A549 (cell line): Measurements from ENCODE around the gene MAP1LC3B2. TPM values are rescaled to one million over a fixed set of nuclear protein-coding genes. Genes with fewer than 3 reads are reported as not detected.

Experiments used
- ATAC-seq, 2 experiments: fragments of 200-7000 bp in 1 of 2; fragments of >200 bp in 1 of 2; cut with Nextera tagmentation in 1 of 2; cut with Tn5 transposase in 1 of 2; 3 replicates each; pipeline versions ENCODE4 v1.8.0 to v1.9.1; 2018 to 2020; ENCODE audit warnings: mild to moderate bottlenecking in 1 of 2, moderate library complexity in 1 of 2
- CTCF ChIA-PET: fragments of 300-600 bp; sonication (Branson Sonifier 250); formaldehyde crosslinking; extraction: SDS; loops from one replicate; lab custom pipeline; 2021; ENCODE audit warnings: antibody characterized with exemption, inconsistent platforms; lab: Yijun Ruan, JAX
- POLR2A ChIA-PET: fragments of 350-600 bp; formaldehyde crosslinking; extraction: SDS; loops from one replicate; lab custom pipeline; 2021; ENCODE audit warnings: antibody characterized with exemption, inconsistent platforms; lab: Yijun Ruan, JAX
- DNase-seq, 2 experiments: peaks; one replicate each; pipeline versions ENCODE4 v3.0.0 to v3.0.0-alpha.2; 2011 to 2016; ENCODE audit warnings: low read depth in 1 of 2, low spot score in 1 of 2
- FAIRE-seq: peaks from 2 replicates; lab custom pipeline; 2011; peaks lifted over from hg19 to GRCh38; lab: Jason Lieb, UNC
- H3K27ac ChIP-seq, 2 experiments: fragments of >200 bp; sonication (Bioruptor Twin); formaldehyde crosslinking; 3 replicates each; pipeline ENCODE4 v1.5.1; 2016 to 2017
- H3K4me1 ChIP-seq: fragments of >200 bp; sonication (Bioruptor Twin); formaldehyde crosslinking; 3 replicates; pipeline ENCODE4 v1.6.1; 2016
- H3K4me2 ChIP-seq: fragments of >200 bp; sonication (Bioruptor Twin); formaldehyde crosslinking; 3 replicates; pipeline ENCODE4 v1.6.1; 2016
- H3K4me3 ChIP-seq: fragments of >200 bp; sonication (Bioruptor Twin); formaldehyde crosslinking; 3 replicates; pipeline ENCODE4 v1.5.1; 2016
- H3K9me3 ChIP-seq: fragments of >200 bp; sonication (Bioruptor Twin); formaldehyde crosslinking; 3 replicates; pipeline ENCODE4 v1.6.1; 2016
- CHD2 ChIP-seq: fragments of 150-350 bp; IDR thresholded peaks from 2 replicates; pipeline ENCODE4 v1.6.1; 2014; ENCODE audit warnings: low read length; ENCODE audit not compliant: partially characterized antibody
- EHF ChIP-seq: fragments of 250-450 bp; sonication (Bioruptor Pico); IDR thresholded peaks from 2 replicates; pipeline ENCODE4 v1.5.0; 2020; ENCODE audit warnings: mild to moderate bottlenecking
- EHMT2 ChIP-seq: fragments of 200-600 bp; sonication (generic); IDR thresholded peaks from 2 replicates; pipeline ENCODE4 v1.6.1; 2016; ENCODE audit warnings: antibody characterized with exemption, low read depth, mild to moderate bottlenecking, moderate library complexity
- EP300 ChIP-seq, 2 experiments: fragments of >200 bp; sonication (Bioruptor Twin); formaldehyde crosslinking; IDR thresholded peaks; 2 replicates in 1 of 2; 3 replicates in 1 of 2; pipeline ENCODE4 v1.6.1; 2016 to 2017
- ESRRA ChIP-seq: fragments of 150-350 bp; IDR thresholded peaks from 2 replicates; pipeline ENCODE4 v1.6.1; 2014; ENCODE audit warnings: mild to moderate bottlenecking, low read length, borderline replicate concordance
- FOXS1 ChIP-seq: fragments of 250-450 bp; sonication (Bioruptor Pico); IDR thresholded peaks from 2 replicates; pipeline ENCODE4 v1.5.0; 2020; ENCODE audit warnings: mild to moderate bottlenecking, moderate library complexity
- JUNB ChIP-seq: fragments of >200 bp; sonication (Bioruptor Twin); formaldehyde crosslinking; IDR thresholded peaks from 2 replicates; pipeline ENCODE4 v1.6.1; 2016
- KDM1A ChIP-seq: fragments of 200-600 bp; sonication (generic); IDR thresholded peaks from 2 replicates; pipeline ENCODE4 v1.6.1; 2016; ENCODE audit warnings: low read depth, mild to moderate bottlenecking
- NFE2L2 ChIP-seq: fragments of 150-350 bp; conservative IDR thresholded peaks from 2 replicates; pipeline ENCODE4 v1.6.1; 2014; ENCODE audit warnings: low read length
- POLR2AphosphoS2 ChIP-seq: conservative IDR thresholded peaks from 2 replicates; pipeline ENCODE4 v1.6.1; 2012; ENCODE audit warnings: low read length, improper control_type of control experiment, inconsistent platforms
- RARB ChIP-seq: fragments of 250-450 bp; sonication (Bioruptor Pico); IDR thresholded peaks from 2 replicates; pipeline ENCODE4 v1.8.0; 2021; ENCODE audit warnings: mild to moderate bottlenecking, moderate library complexity
- SMC3 ChIP-seq: fragments of >200 bp; sonication (Bioruptor Twin); formaldehyde crosslinking; IDR thresholded peaks from 3 replicates; pipeline ENCODE4 v1.6.1; 2018; ENCODE audit warnings: inconsistent platforms
- ZNF302 ChIP-seq: fragments of 250-450 bp; sonication (Bioruptor Pico); IDR thresholded peaks from 2 replicates; pipeline ENCODE4 v1.9.0; 2021; ENCODE audit warnings: inconsistent platforms, mild to moderate bottlenecking, moderate library complexity
- WGBS: methylation state at CpG from one replicate; pipeline ENCODE4 v1.1.6; 2017; ENCODE audit errors: missing lambda C conversion rate; 5-methylcytosine and 5-hydroxymethylcytosine counted together
- polyA plus RNA-seq, 4 experiments: library from polyadenylated mRNA; depleted of rRNA in 3 of 4; stranded (reverse); fragments of >200 nt; fragmentation: RNase III in 1 of 4; extraction: RNeasy Plus Mini Kit Qiagen cat#74134 plus additional on column Dnase treatment in 1 of 4; gene quantifications; 2 replicates in 3 of 4; 3 replicates in 1 of 4; pipeline ENCODE4 v1.2.3, GENCODE V29; 2011 to 2017
- TF ChIP-seq, protein P1 (sequence below): fragments of >200 bp; sonication (Bioruptor Twin); formaldehyde crosslinking; IDR thresholded peaks from 3 replicates; pipeline ENCODE4 v1.6.1; 2016
- TF ChIP-seq, protein P2 (sequence below): fragments of 250-450 bp; sonication (Bioruptor Pico); IDR thresholded peaks from 2 replicates; pipeline ENCODE4 v1.5.0; 2020; ENCODE audit warnings: low read depth, mild to moderate bottlenecking, moderate library complexity
- TF ChIP-seq, protein P3 (sequence below): IDR thresholded peaks from 2 replicates; pipeline ENCODE4 v1.6.1; 2012
- TF ChIP-seq, protein P4 (sequence below): fragments of 150-350 bp; IDR thresholded peaks from 2 replicates; pipeline ENCODE4 v1.6.1; 2014; ENCODE audit warnings: low read depth, mild to moderate bottlenecking, low read length

The MAP1LC3B2 gene
- polyA plus RNA-seq, 2 of the 4 experiments (the other 2 are of a cell fraction), result 2.1 to 2.8 TPM

DNA sequence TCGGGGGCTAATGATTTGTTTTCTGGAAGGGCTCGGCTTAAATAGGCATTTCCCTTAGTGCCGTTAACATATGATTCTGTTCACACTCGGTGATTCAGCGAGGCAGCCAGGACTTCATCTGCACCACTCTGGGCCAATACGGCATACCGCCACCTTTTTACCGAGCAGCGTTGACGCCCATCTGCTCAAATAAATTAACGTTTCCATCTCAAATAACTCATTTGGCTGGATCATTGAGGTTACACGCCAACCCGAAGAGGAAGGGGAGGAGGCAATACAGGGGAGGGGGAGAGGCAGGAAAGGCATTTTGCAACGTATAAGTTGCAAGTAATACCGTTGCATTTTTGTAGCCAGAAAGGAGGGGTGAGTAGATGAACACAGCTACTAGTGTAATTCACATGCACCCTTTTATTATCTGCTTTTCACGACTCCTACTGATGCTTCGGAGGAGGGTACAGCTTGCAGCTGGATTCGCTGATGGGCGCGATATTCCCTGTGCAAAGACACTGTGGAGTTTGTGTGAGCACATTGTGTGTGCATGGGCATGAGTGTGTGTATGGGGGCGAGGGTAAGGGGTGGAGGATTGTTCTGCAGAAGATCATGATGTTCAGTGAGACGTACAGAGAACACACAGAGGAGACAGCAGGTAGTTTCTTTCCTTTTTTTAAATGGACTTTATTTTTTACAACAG lies 45.9 kb downstream of the MAP1LC3B2 start:
- FAIRE-seq, result no peak
- Histone ChIP-seq H3K4me2 (no peak overlapping the region), H3K27ac (no peak overlapping the region), H3K4me3 (no peak overlapping the region), H3K4me1 (peaks cover 23% of the 10 kb centered on the region)
- no peak for ATAC-seq
- POLR2A ChIA-PET, result no interaction called here
- CTCF ChIA-PET, result no interaction called here
- 86% methylated on average over 22 of the region's 22 CpGs for WGBS
- no peak for DNase-seq
- TF ChIP-seq, protein P1, sequence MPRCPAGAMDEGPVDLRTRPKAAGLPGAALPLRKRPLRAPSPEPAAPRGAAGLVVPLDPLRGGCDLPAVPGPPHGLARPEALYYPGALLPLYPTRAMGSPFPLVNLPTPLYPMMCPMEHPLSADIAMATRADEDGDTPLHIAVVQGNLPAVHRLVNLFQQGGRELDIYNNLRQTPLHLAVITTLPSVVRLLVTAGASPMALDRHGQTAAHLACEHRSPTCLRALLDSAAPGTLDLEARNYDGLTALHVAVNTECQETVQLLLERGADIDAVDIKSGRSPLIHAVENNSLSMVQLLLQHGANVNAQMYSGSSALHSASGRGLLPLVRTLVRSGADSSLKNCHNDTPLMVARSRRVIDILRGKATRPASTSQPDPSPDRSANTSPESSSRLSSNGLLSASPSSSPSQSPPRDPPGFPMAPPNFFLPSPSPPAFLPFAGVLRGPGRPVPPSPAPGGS, result no peak
- TF ChIP-seq KDM1A, result no peak
- no peak for TF ChIP-seq POLR2AphosphoS2
- no peak for TF ChIP-seq SMC3
- no peak for TF ChIP-seq RARB (CRISPR knock-in tag)
- TF ChIP-seq, protein P2, sequence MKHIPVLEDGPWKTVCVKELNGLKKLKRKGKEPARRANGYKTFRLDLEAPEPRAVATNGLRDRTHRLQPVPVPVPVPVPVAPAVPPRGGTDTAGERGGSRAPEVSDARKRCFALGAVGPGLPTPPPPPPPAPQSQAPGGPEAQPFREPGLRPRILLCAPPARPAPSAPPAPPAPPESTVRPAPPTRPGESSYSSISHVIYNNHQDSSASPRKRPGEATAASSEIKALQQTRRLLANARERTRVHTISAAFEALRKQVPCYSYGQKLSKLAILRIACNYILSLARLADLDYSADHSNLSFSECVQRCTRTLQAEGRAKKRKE, result no peak
- TF ChIP-seq EHF, result no peak
- TF ChIP-seq, all 56 proteins: peak for 0
- H3K9me3 ChIP-seq, result no peaks in the 10 kb centered on the region

DNA sequence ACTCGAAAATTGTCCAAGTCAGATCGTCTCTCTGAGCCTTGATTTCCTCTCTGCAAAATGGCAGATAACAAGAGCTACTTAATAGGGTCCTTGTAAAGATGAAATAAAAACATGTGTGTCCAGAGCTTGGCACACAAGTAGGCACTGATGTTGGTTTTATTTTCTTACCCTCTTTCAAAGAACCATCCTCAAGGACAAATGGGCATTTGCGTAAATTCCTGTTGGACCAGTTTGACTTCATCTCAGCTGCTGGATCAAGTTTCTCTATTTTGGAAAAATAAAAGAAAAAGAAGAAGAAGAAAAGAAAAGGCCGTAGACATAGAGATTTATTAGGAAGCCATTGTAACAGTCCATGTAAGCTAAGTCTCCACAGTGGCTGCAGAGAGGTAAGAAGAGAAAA lies 47.2 kb downstream of the MAP1LC3B2 start:
- WGBS, result 69% methylated on average over 4 of the region's 4 CpGs
- no peak for TF ChIP-seq CHD2
- TF ChIP-seq ZNF302 (CRISPR knock-in tag), result no peak
- no peak for TF ChIP-seq NFE2L2
- TF ChIP-seq ESRRA, result no peak
- TF ChIP-seq FOXS1 (CRISPR knock-in tag), result no peak
- TF ChIP-seq, protein P3, sequence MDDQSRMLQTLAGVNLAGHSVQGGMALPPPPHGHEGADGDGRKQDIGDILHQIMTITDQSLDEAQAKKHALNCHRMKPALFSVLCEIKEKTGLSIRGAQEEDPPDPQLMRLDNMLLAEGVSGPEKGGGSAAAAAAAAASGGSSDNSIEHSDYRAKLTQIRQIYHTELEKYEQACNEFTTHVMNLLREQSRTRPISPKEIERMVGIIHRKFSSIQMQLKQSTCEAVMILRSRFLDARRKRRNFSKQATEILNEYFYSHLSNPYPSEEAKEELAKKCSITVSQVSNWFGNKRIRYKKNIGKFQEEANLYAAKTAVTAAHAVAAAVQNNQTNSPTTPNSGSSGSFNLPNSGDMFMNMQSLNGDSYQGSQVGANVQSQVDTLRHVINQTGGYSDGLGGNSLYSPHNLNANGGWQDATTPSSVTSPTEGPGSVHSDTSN, result no peak
- TF ChIP-seq EHMT2, result no peak
- TF ChIP-seq, protein P4, sequence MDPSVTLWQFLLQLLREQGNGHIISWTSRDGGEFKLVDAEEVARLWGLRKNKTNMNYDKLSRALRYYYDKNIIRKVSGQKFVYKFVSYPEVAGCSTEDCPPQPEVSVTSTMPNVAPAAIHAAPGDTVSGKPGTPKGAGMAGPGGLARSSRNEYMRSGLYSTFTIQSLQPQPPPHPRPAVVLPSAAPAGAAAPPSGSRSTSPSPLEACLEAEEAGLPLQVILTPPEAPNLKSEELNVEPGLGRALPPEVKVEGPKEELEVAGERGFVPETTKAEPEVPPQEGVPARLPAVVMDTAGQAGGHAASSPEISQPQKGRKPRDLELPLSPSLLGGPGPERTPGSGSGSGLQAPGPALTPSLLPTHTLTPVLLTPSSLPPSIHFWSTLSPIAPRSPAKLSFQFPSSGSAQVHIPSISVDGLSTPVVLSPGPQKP, result no peak
- ChIA-PET CTCF (interaction anchor here (0.5 to 0.7 kb wide), 3 partner anchors 47 to 260 kb away, joined by 3 to 4 read pairs (median 3); no protein-coding TSS in a partner anchor), POLR2A (no interaction called here)
- H3K4me1 ChIP-seq, result peaks cover 25% of the 10 kb centered on the region
- FAIRE-seq, result no peak
- no peaks in the 10 kb centered on the region for H3K9me3 ChIP-seq
- ATAC-seq, result no peak
- no peak for DNase-seq
- H3K4me3 ChIP-seq, result no peak overlapping the region
- H3K27ac ChIP-seq, result no peak overlapping the region
- H3K4me2 ChIP-seq, result no peak overlapping the region

DNA sequence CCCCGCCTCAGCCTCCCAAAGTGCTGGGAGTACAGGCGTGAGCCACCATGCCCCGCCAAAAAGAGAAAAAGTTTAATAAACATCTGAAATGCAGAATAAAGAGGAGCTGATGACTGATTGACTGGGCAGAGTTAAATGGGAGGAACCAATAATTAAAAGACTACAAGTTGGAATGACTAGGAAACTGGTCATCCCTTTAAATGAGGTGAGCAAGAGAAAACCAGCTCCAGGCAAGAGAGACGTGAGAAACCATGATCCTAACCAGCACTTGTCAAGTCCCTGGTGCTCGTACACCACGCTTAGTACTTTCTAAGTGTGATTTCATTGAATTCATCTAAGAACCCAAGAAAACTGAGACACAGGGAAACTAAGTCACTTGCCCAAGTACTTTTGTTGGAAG lies 47.9 kb downstream of the MAP1LC3B2 start:
- 94% methylated on average over 6 of the region's 6 CpGs for WGBS
- DNase-seq (no peak), ATAC-seq (no peak), FAIRE-seq (no peak)
- no peak overlapping the region for H3K4me2 ChIP-seq
- peaks cover 19% of the 10 kb centered on the region for H3K4me1 ChIP-seq
- ChIA-PET CTCF (interaction anchor here (1.4 kb wide), 1 partner anchor 13 kb away, joined by 4 read pairs; no protein-coding TSS in a partner anchor), POLR2A (no interaction called here)
- TF ChIP-seq JUNB (no peak), EP300 (IDR thresholded peaks at IDR 0.05) (no peak)
- no peaks in the 10 kb centered on the region for H3K9me3 ChIP-seq
- H3K27ac ChIP-seq, result no peak overlapping the region
- no peak overlapping the region for H3K4me3 ChIP-seq
